CD4-positive, alpha-beta memory T cell (primary cell): ENCODE measurements around the gene NDUFAF2. TPM values are rescaled to one million over a fixed set of nuclear protein-coding genes. Genes with fewer than 3 reads are reported as not detected.

Source experiments
- CTCF ChIA-PET: fragments of 350-600 bp; sonication (Branson Sonifier 250); formaldehyde crosslinking; loops from one replicate; lab custom pipeline; 2021; ENCODE audit warnings: inconsistent platforms; ENCODE audit not compliant: partially characterized antibody; lab: Charles Lee
- POLR2A ChIA-PET: fragments of 350-600 bp; sonication (Branson Sonifier 250); formaldehyde crosslinking; loops from one replicate; lab custom pipeline; 2021; ENCODE audit not compliant: partially characterized antibody; lab: Charles Lee
- DNase-seq, 5 donors: peaks; one replicate each; pipeline versions ENCODE4 v3.0.0 to v3.0.0-alpha.2; 2020 to 2022; ENCODE audit warnings: mixed read lengths in 1 of 5
- H3K27ac ChIP-seq: one replicate; pipeline ENCODE4 v1.7.0; 2013; ENCODE audit warnings: low read depth, low read length
- H3K27me3 ChIP-seq: 2 replicates; pipeline ENCODE4 v1.7.0; 2013; ENCODE audit warnings: mild to moderate bottlenecking, low read length, moderate library complexity; ENCODE audit not compliant: insufficient read depth
- H3K36me3 ChIP-seq: 2 replicates; pipeline ENCODE4 v1.7.0; 2013; ENCODE audit warnings: mild to moderate bottlenecking, low read length, moderate library complexity; ENCODE audit not compliant: insufficient read depth
- H3K4me1 ChIP-seq: 2 replicates; pipeline ENCODE4 v1.7.0; 2013; ENCODE audit warnings: mild to moderate bottlenecking, low read length, moderate library complexity; ENCODE audit not compliant: insufficient read depth
- H3K4me3 ChIP-seq, 2 donors: one replicate each; pipeline ENCODE4 v1.7.0; 2013; ENCODE audit warnings: low read length in 2 of 2, mild to moderate bottlenecking in 1 of 2
- H3K9me3 ChIP-seq, 2 donors: one replicate each; pipeline ENCODE4 v1.7.0; 2013; ENCODE audit warnings: low read length in 2 of 2, control low read depth in 1 of 2; ENCODE audit not compliant: control insufficient read depth in 1 of 2
- H3K27ac Mint-ChIP-seq, 7 donors: one replicate each; pipeline ENCODE4 v1.8.0; 2020 to 2021; ENCODE audit warnings: mixed read lengths in 7 of 7, mild to moderate bottlenecking in 6 of 7, inconsistent platforms in 3 of 7, moderate library complexity in 3 of 7
- H3K27me3 Mint-ChIP-seq, 2 donors: one replicate each; pipeline ENCODE4 v1.8.0; 2020 to 2021; ENCODE audit warnings: mixed read lengths in 2 of 2
- H3K36me3 Mint-ChIP-seq, 2 donors: one replicate each; pipeline ENCODE4 v1.8.0; 2020 to 2021; ENCODE audit warnings: mixed read lengths in 2 of 2, inconsistent platforms in 1 of 2, mild to moderate bottlenecking in 1 of 2
- H3K4me1 Mint-ChIP-seq, 4 donors: one replicate each; pipeline ENCODE4 v1.8.0; 2020 to 2021; ENCODE audit warnings: mixed read lengths in 4 of 4, mild to moderate bottlenecking in 1 of 4
- H3K4me3 Mint-ChIP-seq, 8 donors: one replicate each; pipeline ENCODE4 v1.8.0; 2020 to 2021; ENCODE audit warnings: mixed read lengths in 8 of 8, mild to moderate bottlenecking in 7 of 8, moderate library complexity in 6 of 8, inconsistent platforms in 3 of 8
- H3K9me3 Mint-ChIP-seq, 8 donors: one replicate each; pipeline ENCODE4 v1.8.0; 2020 to 2021; ENCODE audit warnings: mixed read lengths in 8 of 8, mild to moderate bottlenecking in 5 of 8, inconsistent platforms in 3 of 8, moderate library complexity in 1 of 8
- intact Hi-C: fragments of 100-400 bp; cut with micrococcal nuclease; formaldehyde crosslinking; loops from one replicate; pipeline ENCODE4 v1.15.1; 2023
- polyA plus RNA-seq, 2 donors: library from polyadenylated mRNA; unstranded; fragments of 300-500 nt; fragmentation: Illumina TruSeq; gene quantifications; one replicate each; pipeline ENCODE4 v1.2.3, GENCODE V29; 2021
- total RNA-seq, 2 experiments: library from RNA; stranded (reverse); gene quantifications; one replicate each; pipeline ENCODE4 v1.2.3, GENCODE V29; 2021

Gene NDUFAF2
- total and polyA plus RNA-seq, 4 experiments from 2014 or later = 14.7 to 44.9 (median 24.8) TPM

- ChIA-PET CTCF (no interaction called here), POLR2A (no interaction called here)
- DNase-seq = no peak
- intact Hi-C loops = no loop called here
- Mint-ChIP-seq H3K4me3 (no peak overlapping the region), H3K27ac (peak overlapping the region in 1 of 7 donors; percentile 16), H3K27me3 (no peaks in the 10 kb centered on the region), H3K9me3 (peaks cover 0 to 9% (median 3%) of the 10 kb centered on the region in 8 donors), H3K36me3 (peaks cover 2 to 34% of the 10 kb centered on the region in 2 donors), H3K4me1 (peaks cover 0 to 3% (median 2%) of the 10 kb centered on the region in 4 donors)
- H3K27ac ChIP-seq = no peak overlapping the region
- H3K36me3 ChIP-seq = no peaks in the 10 kb centered on the region
- no peaks in the 10 kb centered on the region for H3K4me1 ChIP-seq
- H3K9me3 ChIP-seq = no peaks in the 10 kb centered on the region
- H3K27me3 ChIP-seq = no peaks in the 10 kb centered on the region
- no peak overlapping the region for H3K4me3 ChIP-seq
Measured at GRCh38 chr5:61044545-61044944, 99.5 kb downstream of the NDUFAF2 start.

- ChIA-PET POLR2A (no interaction called here), CTCF (no interaction called here)
- Mint-ChIP-seq H3K36me3 (peaks cover 4 to 31% of the 10 kb centered on the region in 2 donors), H3K4me1 (peaks cover 0 to 3% (median 2%) of the 10 kb centered on the region in 4 donors), H3K27ac (no peak overlapping the region), H3K27me3 (no peaks in the 10 kb centered on the region), H3K4me3 (no peak overlapping the region), H3K9me3 (peaks cover 0 to 9% (median 3%) of the 10 kb centered on the region in 8 donors)
- intact Hi-C loops = no loop called here
- no peak for DNase-seq
- Histone ChIP-seq H3K4me3 (no peak overlapping the region), H3K27me3 (no peaks in the 10 kb centered on the region), H3K4me1 (no peaks in the 10 kb centered on the region), H3K36me3 (no peaks in the 10 kb centered on the region), H3K9me3 (no peaks in the 10 kb centered on the region), H3K27ac (no peak overlapping the region)
Measured at GRCh38 chr5:61047346-61047745, 102.3 kb downstream of the NDUFAF2 start.

GRCh38 chr5:61048534-61048933, 103.5 kb downstream of the NDUFAF2 start:
- no peaks in the 10 kb centered on the region for H3K9me3 ChIP-seq
- POLR2A ChIA-PET = no interaction called here
- H3K27ac Mint-ChIP-seq = no peak overlapping the region
- H3K27me3 ChIP-seq = no peaks in the 10 kb centered on the region
- peaks cover 4 to 28% of the 10 kb centered on the region in 2 donors for H3K36me3 Mint-ChIP-seq
- H3K4me1 Mint-ChIP-seq = peaks cover 0 to 3% (median 2%) of the 10 kb centered on the region in 4 donors
- intact Hi-C loops = no loop called here
- H3K4me3 ChIP-seq = no peak overlapping the region
- no peaks in the 10 kb centered on the region for H3K36me3 ChIP-seq
- DNase-seq = no peak
- H3K4me3 Mint-ChIP-seq = no peak overlapping the region
- no peaks in the 10 kb centered on the region for H3K27me3 Mint-ChIP-seq
- H3K27ac ChIP-seq = no peak overlapping the region
- H3K9me3 Mint-ChIP-seq = peaks cover 0 to 6% (median 3%) of the 10 kb centered on the region in 8 donors
- H3K4me1 ChIP-seq = no peaks in the 10 kb centered on the region
- CTCF ChIA-PET = no interaction called here

DNA sequence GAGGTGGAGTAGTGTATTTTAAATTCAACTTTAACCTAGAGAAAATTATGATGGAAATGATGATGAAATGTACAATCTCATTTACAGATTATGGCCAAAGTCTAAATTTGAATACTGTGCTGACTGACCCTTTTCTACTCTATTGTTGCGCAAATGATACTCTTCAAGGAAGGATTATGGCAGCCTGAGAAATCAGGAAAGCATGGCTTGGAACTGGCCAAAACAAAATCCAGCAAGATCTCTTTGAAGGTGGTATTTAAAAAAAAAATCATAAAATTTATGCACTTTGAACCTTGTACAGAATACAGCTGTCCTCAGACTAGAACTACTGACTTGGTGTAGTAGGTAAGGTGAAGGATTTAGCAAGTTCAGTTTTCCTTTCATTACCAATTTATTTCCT, 105.3 kb downstream of the NDUFAF2 start:
- no peaks in the 10 kb centered on the region for H3K4me1 ChIP-seq
- Mint-ChIP-seq H3K9me3 (peaks cover 0 to 6% (median 0%) of the 10 kb centered on the region in 8 donors), H3K27me3 (no peaks in the 10 kb centered on the region), H3K4me3 (no peak overlapping the region), H3K4me1 (peaks cover 0 to 3% (median under 1%) of the 10 kb centered on the region in 4 donors), H3K27ac (no peak overlapping the region), H3K36me3 (peaks cover 4 to 20% of the 10 kb centered on the region in 2 donors)
- no peak overlapping the region for H3K27ac ChIP-seq
- ChIA-PET CTCF (no interaction called here), POLR2A (no interaction called here)
- no peaks in the 10 kb centered on the region for H3K36me3 ChIP-seq
- no peaks in the 10 kb centered on the region for H3K9me3 ChIP-seq
- intact Hi-C loops = no loop called here
- DNase-seq = no peak
- H3K27me3 ChIP-seq = no peaks in the 10 kb centered on the region
- H3K4me3 ChIP-seq = no peak overlapping the region

DNA sequence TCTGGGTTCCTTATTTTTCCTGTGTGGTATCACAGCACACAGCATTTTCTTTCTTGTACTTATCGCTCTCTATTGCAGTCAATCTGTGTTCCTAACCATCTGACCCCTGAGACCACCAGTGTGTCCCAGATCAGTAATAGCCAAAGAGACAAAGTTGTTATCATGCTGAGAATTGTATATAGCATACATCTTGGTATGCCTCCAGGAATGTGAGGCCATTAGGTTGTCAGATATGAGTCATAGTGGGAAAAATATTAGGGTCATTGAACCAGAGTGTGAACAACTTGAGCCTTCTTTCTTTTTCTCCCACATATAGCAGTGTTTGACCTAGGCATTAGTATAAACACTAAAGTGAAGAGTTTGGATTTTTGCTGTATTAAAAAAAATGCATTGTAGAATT, 106.3 kb downstream of the NDUFAF2 start:
- H3K4me3 Mint-ChIP-seq = no peak overlapping the region
- H3K9me3 ChIP-seq = no peaks in the 10 kb centered on the region
- ChIA-PET CTCF (interaction anchor here (5.8 kb wide), 1 partner anchor 606 kb away, joined by 107 read pairs; no protein-coding TSS in a partner anchor), POLR2A (no interaction called here)
- H3K27me3 ChIP-seq = no peaks in the 10 kb centered on the region
- no peaks in the 10 kb centered on the region for H3K27me3 Mint-ChIP-seq
- H3K9me3 Mint-ChIP-seq = peaks cover 0 to 3% (median 0%) of the 10 kb centered on the region in 8 donors
- no peak overlapping the region for H3K27ac Mint-ChIP-seq
- peaks cover 2 to 14% of the 10 kb centered on the region in 2 donors for H3K36me3 Mint-ChIP-seq
- intact Hi-C loops = no loop called here
- H3K4me3 ChIP-seq = no peak overlapping the region
- peaks cover 0 to 2% (median 0%) of the 10 kb centered on the region in 4 donors for H3K4me1 Mint-ChIP-seq
- H3K4me1 ChIP-seq = no peaks in the 10 kb centered on the region
- no peak overlapping the region for H3K27ac ChIP-seq
- no peak for DNase-seq
- no peaks in the 10 kb centered on the region for H3K36me3 ChIP-seq

GRCh38 chr5:61052882-61053281, 107.9 kb downstream of the NDUFAF2 start:
- Histone ChIP-seq H3K27me3 (no peaks in the 10 kb centered on the region), H3K4me3 (no peak overlapping the region), H3K27ac (no peak overlapping the region), H3K36me3 (no peaks in the 10 kb centered on the region), H3K4me1 (no peaks in the 10 kb centered on the region), H3K9me3 (no peaks in the 10 kb centered on the region)
- Mint-ChIP-seq H3K27me3 (no peaks in the 10 kb centered on the region), H3K4me1 (peaks cover 0 to 3% (median under 1%) of the 10 kb centered on the region in 4 donors), H3K9me3 (peaks cover 0 to 3% (median 0%) of the 10 kb centered on the region in 8 donors), H3K36me3 (peaks cover 2 to 9% of the 10 kb centered on the region in 2 donors), H3K4me3 (no peak overlapping the region), H3K27ac (no peak overlapping the region)
- no peak for DNase-seq
- POLR2A ChIA-PET = no interaction called here
- intact Hi-C loops = no loop called here
- CTCF ChIA-PET = interaction anchor here (5.8 kb wide), 1 partner anchor 604 kb away, joined by 107 read pairs; no protein-coding TSS in a partner anchor

GRCh38 chr5:61053937-61054336, 108.9 kb downstream of the NDUFAF2 start:
- Mint-ChIP-seq H3K9me3 (no peaks in the 10 kb centered on the region), H3K27me3 (no peaks in the 10 kb centered on the region), H3K4me3 (no peak overlapping the region), H3K27ac (no peak overlapping the region), H3K36me3 (peaks cover 2 to 4% of the 10 kb centered on the region in 2 donors), H3K4me1 (peaks cover 0 to 3% (median 0%) of the 10 kb centered on the region in 4 donors)
- no peak overlapping the region for H3K4me3 ChIP-seq
- CTCF ChIA-PET = interaction anchor here (1.4 to 5.8 kb wide), 2 partner anchors 25 to 603 kb away, joined by 3 to 107 read pairs; no protein-coding TSS in a partner anchor
- no peaks in the 10 kb centered on the region for H3K9me3 ChIP-seq
- no peaks in the 10 kb centered on the region for H3K4me1 ChIP-seq
- no peaks in the 10 kb centered on the region for H3K27me3 ChIP-seq
- intact Hi-C loops = no loop called here
- no peaks in the 10 kb centered on the region for H3K36me3 ChIP-seq
- POLR2A ChIA-PET = no interaction called here
- no peak for DNase-seq
- no peak overlapping the region for H3K27ac ChIP-seq
